BJ (cell line): ENCODE measurements around the gene MVB12B. TPM values are rescaled to one million over a fixed set of nuclear protein-coding genes. Genes with fewer than 3 reads are reported as not detected.

Experiments used
- CTCF ChIA-PET: fragments of 350-600 bp; formaldehyde crosslinking; extraction: SDS; loops from one replicate; lab custom pipeline; 2021; ENCODE audit warnings: antibody characterized with exemption, inconsistent platforms; lab: Yijun Ruan, JAX
- POLR2A ChIA-PET: fragments of 300-600 bp; sonication (Branson Sonifier 250); formaldehyde crosslinking; extraction: SDS; loops from one replicate; lab custom pipeline; 2021; ENCODE audit warnings: antibody characterized with exemption; lab: Charles Lee
- DNase-seq: peaks from one replicate; pipeline ENCODE4 v3.0.0-alpha.2; 2011; ENCODE audit warnings: low read depth
- H3K27me3 ChIP-seq: 2 replicates; pipeline ENCODE4 v1.6.0; 2011; ENCODE audit warnings: low read length; ENCODE audit not compliant: control insufficient read depth, insufficient read depth
- H3K36me3 ChIP-seq: 2 replicates; pipeline ENCODE4 v1.5.1; 2011; ENCODE audit warnings: low read length; ENCODE audit not compliant: control insufficient read depth, insufficient read depth
- H3K4me3 ChIP-seq: 2 replicates; pipeline ENCODE4 v1.5.1; 2011; ENCODE audit warnings: low read depth, mild to moderate bottlenecking, control low read depth, low read length
- CTCF ChIP-seq: IDR thresholded peaks from 2 replicates; pipeline ENCODE4 v1.5.1; 2011; ENCODE audit warnings: low read depth, mild to moderate bottlenecking, control low read depth, inconsistent platforms, low read length, moderate library complexity; ENCODE audit not compliant: insufficient read depth
- polyA plus RNA-seq: library from polyadenylated mRNA; depleted of rRNA; stranded (reverse); fragments of >200 nt; gene quantifications from 2 replicates; pipeline ENCODE4 v1.2.3, GENCODE V29; 2011

The MVB12B gene
- polyA plus RNA-seq, 1 experiment = 2.7 TPM

GRCh38 chr9:126411948-126412284, 85.3 kb downstream of the MVB12B start:
- no peak overlapping the region for H3K4me3 ChIP-seq
- POLR2A ChIA-PET = no interaction called here
- no peak for TF ChIP-seq CTCF
- H3K36me3 ChIP-seq = no peaks in the 10 kb centered on the region
- CTCF ChIA-PET = interaction anchor here (0.5 kb wide), 1 partner anchor 137 kb away, joined by 3 read pairs; no protein-coding TSS in a partner anchor
- no peak for DNase-seq
- no peaks in the 10 kb centered on the region for H3K27me3 ChIP-seq

GRCh38 chr9:126412905-126413304, 86.3 kb downstream of the MVB12B start:
- POLR2A ChIA-PET = no interaction called here
- CTCF ChIA-PET = interaction anchor here (0.9 to 1.0 kb wide), 2 partner anchors 13 to 79 kb away, joined by 3 read pairs; no protein-coding TSS in a partner anchor
- DNase-seq = peak; percentile 44
- H3K4me3 ChIP-seq = no peak overlapping the region
- TF ChIP-seq CTCF = no peak
- no peaks in the 10 kb centered on the region for H3K27me3 ChIP-seq
- no peaks in the 10 kb centered on the region for H3K36me3 ChIP-seq

- Histone ChIP-seq H3K4me3 (no peak overlapping the region), H3K36me3 (no peaks in the 10 kb centered on the region), H3K27me3 (no peaks in the 10 kb centered on the region)
- POLR2A ChIA-PET = no interaction called here
- DNase-seq = no peak
- TF ChIP-seq CTCF = no peak
- CTCF ChIA-PET = interaction anchor here (0.9 to 1.6 kb wide), 3 partner anchors 14 to 78 kb away, joined by 3 to 6 read pairs (median 3); no protein-coding TSS in a partner anchor
Observed at GRCh38 chr9:126413391-126414068, 86.9 kb downstream of the MVB12B start.

GRCh38 chr9:126415741-126416370, 89.2 kb downstream of the MVB12B start:
- TF ChIP-seq CTCF = no peak
- POLR2A ChIA-PET = no interaction called here
- Histone ChIP-seq H3K4me3 (no peak overlapping the region), H3K27me3 (no peaks in the 10 kb centered on the region), H3K36me3 (no peaks in the 10 kb centered on the region)
- CTCF ChIA-PET = interaction anchor here (0.5 to 2.8 kb wide), 3 partner anchors 10 to 87 kb away, joined by 3 to 11 read pairs (median 5); no protein-coding TSS in a partner anchor
- DNase-seq = no peak

- CTCF ChIA-PET = interaction anchor here (1.3 to 2.8 kb wide), 2 partner anchors 9 to 18 kb away, joined by 5 to 11 read pairs; no protein-coding TSS in a partner anchor
- no peak overlapping the region for H3K4me3 ChIP-seq
- no peak for DNase-seq
- H3K36me3 ChIP-seq = no peaks in the 10 kb centered on the region
- no peak for TF ChIP-seq CTCF
- no peaks in the 10 kb centered on the region for H3K27me3 ChIP-seq
- POLR2A ChIA-PET = no interaction called here
Observed at GRCh38 chr9:126417043-126417442, 90.4 kb downstream of the MVB12B start.
